Ishikawa (cell line): ENCODE results near the gene MAMLD1.

Experiments used
- CEBPB ChIP-seq: IDR thresholded peaks from 2 replicates; pipeline ENCODE4 v1.6.1; 2012
- CREB1 ChIP-seq: IDR thresholded peaks from 2 replicates; pipeline ENCODE4 v1.6.1; 2012; ENCODE audit warnings: low read depth
- EGR1 ChIP-seq: IDR thresholded peaks from 2 replicates; pipeline ENCODE4 v1.6.1; 2012
- EP300 ChIP-seq: IDR thresholded peaks from 2 replicates; pipeline ENCODE4 v1.6.1; 2012; ENCODE audit warnings: borderline replicate concordance
- FOXM1 ChIP-seq: IDR thresholded peaks from 2 replicates; pipeline ENCODE4 v1.6.1; 2012; ENCODE audit warnings: low read depth, borderline replicate concordance
- MAX ChIP-seq: IDR thresholded peaks from 2 replicates; pipeline ENCODE4 v1.6.1; 2012
- NFIC ChIP-seq: IDR thresholded peaks from 2 replicates; pipeline ENCODE4 v1.6.1; 2012
- RAD21 ChIP-seq: IDR thresholded peaks from 2 replicates; pipeline ENCODE4 v1.6.1; 2012; ENCODE audit warnings: low read depth
- REST ChIP-seq: IDR thresholded peaks from 2 replicates; pipeline ENCODE4 v1.6.1; 2012; ENCODE audit warnings: low read depth, mild to moderate bottlenecking
- TAF1 ChIP-seq: IDR thresholded peaks from 2 replicates; pipeline ENCODE4 v1.6.1; 2012; ENCODE audit warnings: low read depth, mild to moderate bottlenecking
- TCF12 ChIP-seq: IDR thresholded peaks from 2 replicates; pipeline ENCODE4 v1.6.1; 2012; ENCODE audit warnings: low read depth
- TEAD4 ChIP-seq: IDR thresholded peaks from 2 replicates; pipeline ENCODE4 v1.6.1; 2012
- YY1 ChIP-seq: IDR thresholded peaks from 2 replicates; pipeline ENCODE4 v1.6.1; 2012; ENCODE audit warnings: low read depth
- TF ChIP-seq, protein P1 (sequence below): IDR thresholded peaks from 2 replicates; pipeline ENCODE4 v1.6.1; 2012

GRCh38 chrX:150366951-150367545 is 3.9 kb downstream of the MAMLD1 start:
- TF ChIP-seq MAX = no peak
- no peak for TF ChIP-seq CEBPB
- no peak for TF ChIP-seq CREB1
- TF ChIP-seq RAD21 = no peak
- no peak for TF ChIP-seq TAF1
- no peak for TF ChIP-seq TEAD4
- TF ChIP-seq, protein P1, sequence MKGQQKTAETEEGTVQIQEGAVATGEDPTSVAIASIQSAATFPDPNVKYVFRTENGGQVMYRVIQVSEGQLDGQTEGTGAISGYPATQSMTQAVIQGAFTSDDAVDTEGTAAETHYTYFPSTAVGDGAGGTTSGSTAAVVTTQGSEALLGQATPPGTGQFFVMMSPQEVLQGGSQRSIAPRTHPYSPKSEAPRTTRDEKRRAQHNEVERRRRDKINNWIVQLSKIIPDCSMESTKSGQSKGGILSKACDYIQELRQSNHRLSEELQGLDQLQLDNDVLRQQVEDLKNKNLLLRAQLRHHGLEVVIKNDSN = no peak
- no peak for TF ChIP-seq FOXM1
- TF ChIP-seq YY1 = no peak
- TF ChIP-seq EGR1 = no peak
- no peak for TF ChIP-seq REST
- no peak for TF ChIP-seq EP300
- no peak for TF ChIP-seq NFIC
- TF ChIP-seq TCF12 = no peak
